Activated CD4-positive, alpha-beta memory T cell treated with anti-CD3 and anti-CD28 coated beads for 36 hours (primary cell): ENCODE measurements around the gene ACVR1B. TPM values are rescaled to one million over a fixed set of nuclear protein-coding genes. Genes with fewer than 3 reads are reported as not detected.
A peak's percentile ranks its signal among the peaks of the same experiment; 100 is the strongest.

ENCODE experiments used
- CTCF ChIA-PET: fragments of 350-600 bp; sonication (Branson Sonifier 250); formaldehyde crosslinking; loops from one replicate; lab custom pipeline; 2021; ENCODE audit warnings: antibody characterized with exemption, inconsistent platforms; lab: Charles Lee
- POLR2A ChIA-PET: fragments of 350-600 bp; sonication (Branson Sonifier 250); formaldehyde crosslinking; loops from one replicate; lab custom pipeline; 2021; ENCODE audit warnings: antibody characterized with exemption; lab: Charles Lee
- DNase-seq: peaks from one replicate; pipeline ENCODE4 v3.0.0-alpha.2; 2020
- H3K27ac Mint-ChIP-seq: one replicate; pipeline ENCODE4 v1.8.0; 2021; ENCODE audit warnings: mixed read lengths
- H3K27me3 Mint-ChIP-seq: one replicate; pipeline ENCODE4 v1.8.0; 2021; ENCODE audit warnings: mixed read lengths
- H3K36me3 Mint-ChIP-seq: one replicate; pipeline ENCODE4 v1.8.0; 2021; ENCODE audit warnings: mixed read lengths
- H3K4me1 Mint-ChIP-seq: one replicate; pipeline ENCODE4 v1.8.0; 2021; ENCODE audit warnings: low read depth, mixed read lengths
- H3K4me3 Mint-ChIP-seq: one replicate; pipeline ENCODE4 v1.8.0; 2021; ENCODE audit warnings: mild to moderate bottlenecking, mixed read lengths
- H3K9me3 Mint-ChIP-seq: one replicate; pipeline ENCODE4 v1.8.0; 2021; ENCODE audit warnings: mixed read lengths
- intact Hi-C: fragments of 100-400 bp; cut with micrococcal nuclease; formaldehyde crosslinking; loops from one replicate; pipeline ENCODE4 v1.15.1; 2023
- total RNA-seq, 2 experiments: library from RNA; stranded (reverse); gene quantifications; one replicate each; pipeline ENCODE4 v1.2.3, GENCODE V29; 2021

The ACVR1B gene
- total RNA-seq, 2 experiments from 2014 or later, result 8.0 to 8.3 TPM

GRCh38 chr12:51938726-51939125, 12.8 kb upstream of the ACVR1B start:
- H3K27ac Mint-ChIP-seq, result no peak overlapping the region
- H3K9me3 Mint-ChIP-seq, result no peaks in the 10 kb centered on the region
- intact Hi-C loops, result no loop called here
- H3K36me3 Mint-ChIP-seq, result no peaks in the 10 kb centered on the region
- H3K4me3 Mint-ChIP-seq, result no peak overlapping the region
- H3K4me1 Mint-ChIP-seq, result no peaks in the 10 kb centered on the region
- no peak for DNase-seq
- peaks cover 3% of the 10 kb centered on the region for H3K27me3 Mint-ChIP-seq
- ChIA-PET POLR2A (interaction anchor here (1.1 kb wide), 1 partner anchor 11 kb away, joined by 4 read pairs; no protein-coding TSS in a partner anchor), CTCF (interaction anchor here (0.6 to 1.8 kb wide), 2 partner anchors 14 to 88 kb away, joined by 3 to 5 read pairs; no protein-coding TSS in a partner anchor)

DNA sequence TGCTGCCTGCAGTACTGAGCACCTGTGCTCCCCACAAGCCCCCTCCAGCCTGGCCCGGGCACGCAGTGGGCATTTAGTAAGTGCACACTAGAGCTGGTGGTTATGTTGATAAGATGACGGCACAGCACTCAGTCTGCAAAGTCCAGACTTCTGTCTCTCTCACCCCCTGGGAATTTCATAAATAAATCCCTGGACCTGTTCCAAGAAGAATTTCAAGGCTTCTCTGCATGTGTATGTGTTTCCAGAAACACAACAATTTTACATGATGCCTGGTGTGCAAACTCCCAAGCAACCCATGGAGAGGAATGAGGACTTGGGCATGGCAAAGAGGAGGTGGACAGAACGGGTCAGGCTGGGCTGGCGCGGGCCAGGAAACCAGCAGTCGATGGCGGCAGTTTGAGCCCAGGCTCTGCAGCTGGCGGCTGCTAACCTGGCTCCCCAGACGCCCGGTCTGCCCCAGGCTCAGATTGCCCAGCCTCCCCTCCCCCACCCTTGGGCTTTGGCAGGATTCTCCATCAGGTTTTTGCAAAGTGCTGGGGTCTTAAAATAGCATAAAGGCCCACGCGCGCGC, 10.4 kb upstream of the ACVR1B start:
- peaks cover 16% of the 10 kb centered on the region for H3K9me3 Mint-ChIP-seq
- no peak for DNase-seq
- CTCF ChIA-PET, result interaction anchor here (1.3 kb wide), 1 partner anchor 40 kb away, joined by 3 read pairs; no protein-coding TSS in a partner anchor
- no peaks in the 10 kb centered on the region for H3K4me1 Mint-ChIP-seq
- intact Hi-C loops, result no loop called here
- no peaks in the 10 kb centered on the region for H3K27me3 Mint-ChIP-seq
- POLR2A ChIA-PET, result interaction anchor here (0.6 kb wide), 1 partner anchor 1931 kb away, joined by 3 read pairs; no protein-coding TSS in a partner anchor
- H3K36me3 Mint-ChIP-seq, result peaks cover 4% of the 10 kb centered on the region
- H3K27ac Mint-ChIP-seq, result no peak overlapping the region
- no peak overlapping the region for H3K4me3 Mint-ChIP-seq

GRCh38 chr12:51941604-51942003, 9.9 kb upstream of the ACVR1B start:
- CTCF ChIA-PET, result interaction anchor here (1.3 kb wide), 1 partner anchor 40 kb away, joined by 3 read pairs; no protein-coding TSS in a partner anchor
- no peak overlapping the region for H3K27ac Mint-ChIP-seq

GRCh38 chr12:51942056-51942455, 9.4 kb upstream of the ACVR1B start:
- intact Hi-C loops, result no loop called here
- Mint-ChIP-seq H3K4me1 (no peaks in the 10 kb centered on the region), H3K27me3 (no peaks in the 10 kb centered on the region), H3K27ac (no peak overlapping the region), H3K36me3 (peaks cover 4% of the 10 kb centered on the region), H3K9me3 (peaks cover 16% of the 10 kb centered on the region), H3K4me3 (no peak overlapping the region)
- POLR2A ChIA-PET, result no interaction called here
- CTCF ChIA-PET, result interaction anchor here (1.3 kb wide), 2 partner anchors 19 to 39 kb away, joined by 3 to 5 read pairs; no protein-coding TSS in a partner anchor
- DNase-seq, result no peak

More at GRCh38 chr12:51941604-51942003, 9.9 kb upstream of the ACVR1B start:
- POLR2A ChIA-PET, result no interaction called here
- Mint-ChIP-seq H3K4me1 (no peaks in the 10 kb centered on the region), H3K9me3 (peaks cover 16% of the 10 kb centered on the region), H3K36me3 (peaks cover 4% of the 10 kb centered on the region), H3K4me3 (no peak overlapping the region), H3K27me3 (no peaks in the 10 kb centered on the region)
- no peak for DNase-seq
- intact Hi-C loops, result no loop called here

- Mint-ChIP-seq H3K4me3 (no peak overlapping the region), H3K4me1 (no peaks in the 10 kb centered on the region), H3K9me3 (peaks cover 16% of the 10 kb centered on the region), H3K27ac (no peak overlapping the region), H3K27me3 (peaks cover 2% of the 10 kb centered on the region), H3K36me3 (peaks cover 4% of the 10 kb centered on the region)
- POLR2A ChIA-PET, result no interaction called here
- intact Hi-C loops, result no loop called here
- CTCF ChIA-PET, result interaction anchor here (1.3 kb wide), 1 partner anchor 20 kb away, joined by 5 read pairs; no protein-coding TSS in a partner anchor
- no peak for DNase-seq
Measured at GRCh38 chr12:51942501-51943000, 8.9 kb upstream of the ACVR1B start.

DNA sequence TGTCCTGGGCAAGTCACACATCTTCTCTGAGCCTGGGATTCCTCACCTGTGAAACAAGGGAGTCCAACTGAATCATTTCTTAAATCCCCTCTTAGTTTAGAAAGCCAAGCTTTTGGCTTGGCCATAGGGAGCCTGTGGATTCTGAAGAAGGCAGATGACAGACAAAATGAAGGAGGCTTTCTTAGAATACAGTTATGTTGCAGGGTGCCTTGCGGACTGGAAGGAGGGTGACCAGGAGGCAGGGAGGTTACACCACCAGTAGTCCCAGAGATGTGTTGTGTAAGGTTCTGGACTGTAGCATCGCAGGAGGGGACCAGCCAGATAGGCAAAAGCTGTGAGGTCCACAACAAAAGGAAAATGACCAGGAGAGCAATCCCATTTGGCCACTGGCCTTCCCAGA, 8.2 kb upstream of the ACVR1B start:
- Mint-ChIP-seq H3K9me3 (peaks cover 16% of the 10 kb centered on the region), H3K4me1 (no peaks in the 10 kb centered on the region), H3K4me3 (no peak overlapping the region), H3K27ac (no peak overlapping the region), H3K36me3 (peaks cover 4% of the 10 kb centered on the region), H3K27me3 (peaks cover 2% of the 10 kb centered on the region)
- CTCF ChIA-PET, result interaction anchor here (1.3 kb wide), 1 partner anchor 21 kb away, joined by 5 read pairs; no protein-coding TSS in a partner anchor
- intact Hi-C loops, result no loop called here
- POLR2A ChIA-PET, result no interaction called here
- DNase-seq, result no peak

DNA sequence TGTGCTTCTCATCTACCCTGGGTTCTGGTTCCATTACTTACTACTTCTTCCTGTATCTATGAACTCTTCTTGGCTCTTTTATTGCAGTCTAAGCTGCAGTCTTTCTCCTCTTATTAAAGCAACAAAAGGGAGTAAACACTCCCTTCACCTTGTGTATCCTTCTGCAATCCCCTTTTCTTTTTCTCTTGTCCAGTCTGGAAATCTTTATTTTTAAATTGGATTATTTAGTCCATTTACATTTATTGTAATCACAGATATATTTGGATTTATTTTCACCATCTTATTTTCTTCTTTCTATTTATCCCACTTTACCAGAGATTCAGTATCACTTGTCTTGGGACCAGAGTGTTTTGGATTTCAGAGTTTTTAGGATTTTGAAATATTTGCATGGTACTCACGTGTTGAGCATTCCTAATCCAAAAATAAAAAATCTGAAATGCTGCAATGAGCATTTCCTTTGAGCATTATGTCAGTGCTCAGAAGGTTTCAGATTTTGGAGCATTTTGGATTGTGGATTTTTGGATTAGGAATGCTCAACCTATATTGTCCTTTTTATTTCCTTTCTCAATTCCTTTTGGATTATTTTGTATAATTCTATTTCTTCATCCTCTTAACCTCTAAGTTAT, 6.8 kb upstream of the ACVR1B start:
- Mint-ChIP-seq H3K27ac (no peak overlapping the region), H3K27me3 (peaks cover 2% of the 10 kb centered on the region), H3K36me3 (peaks cover 4% of the 10 kb centered on the region), H3K4me3 (no peak overlapping the region), H3K4me1 (no peaks in the 10 kb centered on the region), H3K9me3 (peaks cover 16% of the 10 kb centered on the region)
- intact Hi-C loops, result no loop called here
- ChIA-PET POLR2A (no interaction called here), CTCF (no interaction called here)
- DNase-seq, result no peak

GRCh38 chr12:51947246-51947996, 4.1 kb upstream of the ACVR1B start:
- no peak overlapping the region for H3K27ac Mint-ChIP-seq
- ChIA-PET CTCF (interaction anchor here (0.9 kb wide), 1 partner anchor 24 kb away, joined by 3 read pairs; no protein-coding TSS in a partner anchor), POLR2A (interaction anchor here (1.3 kb wide), 1 partner anchor 12 kb away, joined by 4 read pairs; no protein-coding TSS in a partner anchor)
- H3K36me3 Mint-ChIP-seq, result peaks cover 4% of the 10 kb centered on the region
- H3K27me3 Mint-ChIP-seq, result peaks cover 6% of the 10 kb centered on the region
- intact Hi-C loops, result no loop called here
- no peak overlapping the region for H3K4me3 Mint-ChIP-seq
- peaks cover 4% of the 10 kb centered on the region for H3K4me1 Mint-ChIP-seq
- peaks cover 16% of the 10 kb centered on the region for H3K9me3 Mint-ChIP-seq
- no peak for DNase-seq

DNA sequence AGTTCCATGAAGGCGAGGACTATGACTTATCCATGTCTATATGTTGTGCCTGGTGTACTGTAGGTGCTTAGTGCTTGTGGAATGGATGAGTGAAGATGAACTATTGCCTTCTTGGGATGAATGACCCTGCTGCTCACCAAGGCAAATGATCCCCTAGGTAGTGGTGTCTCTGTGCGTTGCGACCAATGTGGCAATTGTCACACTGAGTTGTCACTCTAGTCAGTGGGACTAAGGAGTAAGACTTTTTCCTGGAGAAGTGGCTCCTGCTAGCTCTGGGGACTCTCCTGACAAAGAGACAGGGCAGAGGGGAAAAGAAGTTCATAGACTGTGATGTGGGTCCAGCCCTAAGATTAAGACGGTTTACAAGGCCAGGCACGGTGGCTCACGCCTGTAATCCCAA, 3.4 kb upstream of the ACVR1B start:
- Mint-ChIP-seq H3K9me3 (peaks cover 16% of the 10 kb centered on the region), H3K27ac (no peak overlapping the region), H3K4me1 (peaks cover 9% of the 10 kb centered on the region), H3K4me3 (no peak overlapping the region), H3K27me3 (peaks cover 6% of the 10 kb centered on the region), H3K36me3 (peaks cover 4% of the 10 kb centered on the region)
- ChIA-PET POLR2A (interaction anchor here (1.3 kb wide), 1 partner anchor 13 kb away, joined by 4 read pairs; no protein-coding TSS in a partner anchor), CTCF (interaction anchor here (0.9 to 4.4 kb wide), 3 partner anchors 23 to 75 kb away, joined by 4 to 20 read pairs (median 9); no protein-coding TSS in a partner anchor)
- intact Hi-C loops, result no loop called here
- DNase-seq, result no peak

GRCh38 chr12:51949342-51950030, 2.0 kb upstream of the ACVR1B start:
- peaks cover 9% of the 10 kb centered on the region for H3K9me3 Mint-ChIP-seq
- peaks cover 6% of the 10 kb centered on the region for H3K27me3 Mint-ChIP-seq
- H3K4me1 Mint-ChIP-seq, result peaks cover 24% of the 10 kb centered on the region

DNA sequence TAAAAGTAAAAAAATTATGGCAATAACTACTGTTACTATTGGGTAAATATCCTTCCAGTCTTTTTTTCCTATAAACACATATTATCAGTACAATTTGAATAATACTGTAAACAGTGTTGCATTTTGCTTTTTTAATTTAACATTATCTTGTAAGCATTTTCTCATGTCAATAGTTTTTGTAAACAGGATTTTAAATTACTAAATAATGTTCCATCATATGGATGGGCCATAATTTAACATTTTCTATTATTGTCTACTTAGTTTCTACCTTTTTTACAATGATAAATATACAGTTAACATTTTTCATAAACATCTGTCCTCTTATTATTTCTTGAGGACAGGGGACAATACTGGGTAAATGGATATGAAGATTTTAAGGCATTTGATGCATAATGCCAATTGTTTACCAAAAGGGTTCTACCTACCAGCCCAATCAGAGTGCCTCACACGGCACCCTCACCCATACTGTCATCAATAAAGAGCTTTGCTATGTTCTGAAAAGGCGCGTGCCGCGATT, 759 bp upstream of the ACVR1B start:
- peaks cover 6% of the 10 kb centered on the region for H3K27me3 Mint-ChIP-seq
- peak overlapping the region; percentile 81 for H3K4me3 Mint-ChIP-seq
- H3K27ac Mint-ChIP-seq, result peak overlapping the region; percentile 47

More at GRCh38 chr12:51949342-51950030, 2.0 kb upstream of the ACVR1B start:
- no peak for DNase-seq
- H3K4me3 Mint-ChIP-seq, result no peak overlapping the region
- no peak overlapping the region for H3K27ac Mint-ChIP-seq
- H3K36me3 Mint-ChIP-seq, result peaks cover 4% of the 10 kb centered on the region
- ChIA-PET POLR2A (interaction anchor here (0.8 kb wide), 1 partner anchor 11 kb away, joined by 4 read pairs; no protein-coding TSS in a partner anchor), CTCF (interaction anchor here (1.1 to 4.4 kb wide), 7 partner anchors 21 to 129 kb away, joined by 3 to 20 read pairs (median 9); no protein-coding TSS in a partner anchor)
- intact Hi-C loops, result no loop called here

More for the DNA sequence above, 759 bp upstream of the ACVR1B start:
- Mint-ChIP-seq H3K4me1 (peaks cover 36% of the 10 kb centered on the region), H3K36me3 (no peaks in the 10 kb centered on the region), H3K9me3 (no peaks in the 10 kb centered on the region)
- CTCF ChIA-PET, result interaction anchor here (1.0 to 4.4 kb wide), 9 partner anchors 11 to 130 kb away, joined by 3 to 20 read pairs (median 7); no protein-coding TSS in a partner anchor
- POLR2A ChIA-PET, result interaction anchor here (0.8 kb wide), 1 partner anchor 12 kb away, joined by 4 read pairs; no protein-coding TSS in a partner anchor
- DNase-seq, result no peak
- intact Hi-C loops, result loop anchor here (1.0 kb wide), 2 partner anchors 21 to 73 kb away; no protein-coding TSS in a partner anchor
